Adrenal gland (tissue), 5 donors: ENCODE results near the gene CYP24A1.

Experiments used
- POLR2A ChIP-seq, 2 donors: fragments of 450-650 bp; IDR thresholded peaks; one replicate each; pipeline ENCODE4 v1.6.1; 2017; ENCODE audit warnings: antibody characterized with exemption in 2 of 2, mild to moderate bottlenecking in 2 of 2, moderate library complexity in 1 of 2
- TF ChIP-seq, protein P1 (sequence below), 6 experiments: fragments of 450-650 bp in 4 of 6; fragments of 200-600 bp in 2 of 6; sonication (generic) in 1 of 6; IDR thresholded peaks; 1 replicate in 5 of 6; 2 replicates in 1 of 6; pipeline versions ENCODE4 v1.5.1 to v1.8.0; 2016 to 2021; ENCODE audit warnings: antibody characterized with exemption in 6 of 6, mild to moderate bottlenecking in 2 of 6, moderate library complexity in 1 of 6
- donor health status: DM: no; HTN: no; CAD: no.

DNA sequence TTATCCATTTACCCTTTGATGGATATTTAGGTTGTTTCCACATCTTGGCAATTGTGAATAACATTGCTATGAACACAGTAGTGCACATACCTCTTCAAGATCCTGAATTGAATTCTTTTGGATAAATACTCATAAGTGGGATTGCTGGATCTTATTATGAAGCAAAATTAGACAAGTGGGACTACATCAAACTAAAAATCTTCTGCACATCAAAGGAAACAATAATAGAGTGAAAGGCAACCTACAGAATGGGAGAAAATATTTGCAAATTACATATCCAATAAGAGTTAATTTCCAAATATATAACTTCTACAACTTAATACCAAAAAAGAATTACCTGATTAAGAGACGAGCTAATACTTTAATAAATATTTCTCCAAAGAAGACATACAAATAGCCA is 65.0 kb downstream of the CYP24A1 start:
- TF ChIP-seq, protein P1, sequence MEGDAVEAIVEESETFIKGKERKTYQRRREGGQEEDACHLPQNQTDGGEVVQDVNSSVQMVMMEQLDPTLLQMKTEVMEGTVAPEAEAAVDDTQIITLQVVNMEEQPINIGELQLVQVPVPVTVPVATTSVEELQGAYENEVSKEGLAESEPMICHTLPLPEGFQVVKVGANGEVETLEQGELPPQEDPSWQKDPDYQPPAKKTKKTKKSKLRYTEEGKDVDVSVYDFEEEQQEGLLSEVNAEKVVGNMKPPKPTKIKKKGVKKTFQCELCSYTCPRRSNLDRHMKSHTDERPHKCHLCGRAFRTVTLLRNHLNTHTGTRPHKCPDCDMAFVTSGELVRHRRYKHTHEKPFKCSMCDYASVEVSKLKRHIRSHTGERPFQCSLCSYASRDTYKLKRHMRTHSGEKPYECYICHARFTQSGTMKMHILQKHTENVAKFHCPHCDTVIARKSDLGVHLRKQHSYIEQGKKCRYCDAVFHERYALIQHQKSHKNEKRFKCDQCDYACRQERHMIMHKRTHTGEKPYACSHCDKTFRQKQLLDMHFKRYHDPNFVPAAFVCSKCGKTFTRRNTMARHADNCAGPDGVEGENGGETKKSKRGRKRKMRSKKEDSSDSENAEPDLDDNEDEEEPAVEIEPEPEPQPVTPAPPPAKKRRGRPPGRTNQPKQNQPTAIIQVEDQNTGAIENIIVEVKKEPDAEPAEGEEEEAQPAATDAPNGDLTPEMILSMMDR (IDR thresholded peaks at IDR 0.05), result no peak
- TF ChIP-seq POLR2A (IDR thresholded peaks at IDR 0.05), result no peak
